GM18520 (cell line): Measurements from ENCODE around the gene ITCH.
"Not testable (repeated sequence)": the region's sequence is repeated elsewhere in the genome, so short reads cannot be mapped to it uniquely, and the experiment has no call there.

Experiments used
- ATAC-seq: cut with Tn5 transposase; IDR thresholded peaks from one replicate; pipeline ENCODE4 v1.9.1; 2021; ENCODE audit not compliant: unreplicated experiment

ITCH gene

DNA sequence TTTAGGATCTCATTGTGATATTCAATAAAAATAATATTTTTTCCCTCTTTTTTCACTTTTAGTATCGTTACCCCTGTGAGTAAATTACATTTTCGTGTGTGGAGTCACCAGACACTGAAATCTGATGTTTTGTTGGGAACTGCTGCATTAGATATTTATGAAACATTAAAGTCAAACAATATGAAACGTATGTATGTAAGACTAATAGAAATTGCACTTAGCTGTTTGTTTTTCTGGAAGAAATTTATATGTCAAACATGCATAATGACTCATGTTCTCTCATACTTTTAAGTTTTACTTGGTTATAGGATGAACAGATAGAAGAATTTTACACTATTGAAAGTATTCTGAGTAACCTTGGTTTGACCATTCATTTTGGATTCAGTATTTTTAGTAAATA, 49.4 kb downstream of the ITCH start:
- ATAC-seq = no peak

DNA sequence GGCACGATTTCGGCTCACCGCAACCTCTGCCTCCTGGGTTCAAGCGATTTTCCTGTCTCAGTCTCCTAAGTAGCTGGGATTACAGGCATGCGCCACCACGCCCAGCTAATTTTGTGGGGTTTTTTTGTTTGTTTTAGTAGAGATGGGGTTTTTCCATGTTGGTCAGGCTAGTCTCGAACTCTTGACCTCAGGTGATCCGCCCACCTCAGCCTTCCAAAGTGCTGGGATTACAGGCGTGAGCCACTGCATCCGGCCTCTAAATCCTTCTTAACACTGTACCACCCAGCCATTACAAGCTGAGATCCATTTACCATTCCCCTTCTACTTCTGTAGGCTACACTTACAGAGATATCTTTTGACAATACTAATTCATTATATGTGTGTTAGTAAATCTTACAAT, 51.5 kb downstream of the ITCH start:
- ATAC-seq = not testable (repeated sequence)

DNA sequence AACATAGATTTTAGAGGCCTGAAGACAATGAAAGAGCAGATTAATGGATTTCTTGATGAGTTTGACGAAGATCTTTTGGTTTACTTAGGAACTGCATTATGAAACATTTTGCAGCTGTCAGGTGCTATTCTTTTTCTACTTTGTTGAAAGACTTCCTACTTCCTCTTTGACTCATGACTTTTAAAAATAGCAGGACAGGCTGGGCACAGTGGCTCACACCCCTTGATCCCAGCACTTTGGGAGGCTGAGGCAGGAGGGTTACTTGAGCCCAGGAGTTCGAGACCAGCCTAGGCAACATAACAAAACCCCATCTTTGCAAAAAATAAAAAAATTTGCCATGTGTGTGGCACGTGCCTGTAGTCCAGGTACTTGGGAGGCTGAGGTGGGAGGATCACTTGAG, 52.0 kb downstream of the ITCH start:
- no peak for ATAC-seq

DNA sequence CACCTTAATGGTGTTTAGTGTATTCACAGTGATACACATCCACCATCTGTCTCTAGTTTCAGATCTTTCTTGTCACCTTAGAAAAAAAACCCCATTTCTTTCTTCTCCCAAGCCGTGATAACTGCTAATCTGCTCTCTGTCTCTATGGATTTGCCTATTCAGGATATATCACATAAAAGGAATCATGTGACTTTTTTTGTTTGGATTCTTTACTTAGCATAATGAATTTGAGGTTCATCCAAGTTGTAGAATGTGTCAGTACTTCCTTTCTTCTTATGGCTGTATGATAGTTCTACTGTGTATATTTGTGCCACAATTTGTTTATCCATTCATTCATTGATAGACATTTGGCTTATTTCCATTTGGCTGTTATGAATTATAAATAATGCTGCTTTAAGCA, 57.1 kb downstream of the ITCH start:
- no peak for ATAC-seq

DNA sequence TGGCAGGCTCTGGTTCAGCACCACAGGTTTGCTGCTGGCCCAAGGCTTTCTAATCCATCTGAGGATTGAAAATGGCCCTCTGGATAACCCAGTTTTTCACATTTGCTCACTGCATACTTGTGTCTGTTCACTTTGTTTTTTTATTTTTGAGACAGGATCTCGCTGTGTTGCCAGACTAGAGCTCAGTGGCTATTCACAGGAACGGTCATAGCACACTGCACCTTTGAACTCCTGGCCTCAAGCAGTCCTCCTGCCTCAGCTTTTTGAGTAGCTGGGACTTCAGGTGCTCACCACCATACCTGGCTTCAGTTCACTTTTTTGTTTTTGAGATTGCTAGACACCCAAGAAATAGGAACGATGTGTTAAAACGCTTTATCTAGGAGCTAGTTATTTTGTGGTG, 57.9 kb downstream of the ITCH start:
- ATAC-seq = no peak

DNA sequence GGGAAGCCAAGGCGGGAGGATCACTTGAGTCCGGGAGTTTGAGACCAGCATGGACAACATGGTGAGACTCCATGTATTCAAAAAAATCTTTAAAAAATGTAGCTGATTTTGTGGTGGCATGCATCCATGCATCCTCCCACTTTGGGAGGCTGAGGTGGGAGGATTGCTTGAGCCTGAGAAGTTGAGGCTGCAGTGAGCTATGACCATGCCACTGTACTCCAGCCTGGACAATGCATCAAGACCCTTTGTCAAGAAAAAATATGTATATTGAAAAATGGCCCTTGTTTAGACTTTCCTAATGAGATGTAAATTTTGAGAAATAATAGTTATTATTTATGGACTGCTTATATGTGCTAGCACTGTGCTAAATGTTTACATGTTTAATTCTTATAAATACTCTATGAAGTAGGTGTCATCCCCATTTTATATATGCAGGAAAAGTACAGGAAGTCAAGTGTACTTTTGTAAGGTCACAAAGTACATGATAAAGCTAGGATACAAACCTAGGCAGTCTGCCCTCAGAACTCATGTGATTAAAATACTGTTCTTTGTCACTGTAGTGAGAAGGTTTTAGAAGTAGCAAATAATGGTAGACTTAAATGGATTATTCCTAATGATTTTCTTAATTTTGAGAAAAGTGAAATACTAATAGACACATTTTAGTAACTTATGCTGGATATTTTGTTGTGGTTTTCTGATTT, 58.8 kb downstream of the ITCH start:
- no peak for ATAC-seq

DNA sequence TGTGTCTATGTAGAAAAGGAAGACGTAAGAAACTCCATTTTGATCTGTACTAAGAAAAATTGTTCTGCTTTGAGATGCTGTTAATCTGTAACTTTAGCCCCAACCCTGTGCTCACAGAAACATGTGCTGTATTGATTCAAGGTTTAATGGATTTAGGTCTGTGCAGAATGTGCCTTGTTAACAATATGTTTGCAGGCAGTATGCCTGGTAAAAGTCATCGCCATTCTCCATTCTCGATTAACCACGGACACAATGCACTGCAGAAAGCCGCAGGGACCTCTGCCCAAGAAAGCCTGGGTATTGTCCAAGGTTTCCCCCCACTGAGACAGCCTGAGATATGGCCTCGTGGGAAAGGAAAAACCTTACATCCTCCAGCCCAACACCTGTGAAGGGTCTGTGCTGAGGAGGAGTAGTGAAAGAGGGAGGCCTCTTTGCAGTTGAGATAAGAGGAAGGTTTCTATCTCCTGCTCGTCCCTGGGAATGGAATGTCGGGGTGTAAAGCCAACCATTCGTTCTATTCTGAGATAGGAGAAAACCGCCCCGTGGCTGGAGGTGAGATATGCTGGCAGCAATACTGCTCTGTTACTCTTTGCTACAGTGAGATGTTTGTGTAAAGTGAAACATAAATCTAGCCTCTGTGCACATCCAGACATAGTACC, 62.1 kb downstream of the ITCH start:
- ATAC-seq = not testable (repeated sequence)

DNA sequence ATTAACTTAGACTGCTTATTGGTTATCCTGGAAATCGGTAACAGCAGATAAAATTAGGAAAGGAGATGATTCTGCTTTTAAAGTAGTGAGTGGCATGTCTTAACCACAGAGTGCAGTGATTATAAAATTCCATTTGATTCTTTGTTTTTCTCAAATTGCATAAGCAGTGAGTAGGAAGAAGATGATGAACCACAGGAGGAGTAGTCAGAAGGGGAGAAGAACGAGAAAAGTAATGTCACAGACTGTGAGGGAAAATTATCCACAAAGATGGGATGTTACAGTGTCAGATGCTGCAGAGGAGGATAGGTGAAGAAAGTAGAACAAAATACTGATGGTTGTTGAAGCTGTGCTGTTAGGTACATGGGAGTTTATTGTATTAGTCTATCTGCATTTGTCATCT, 63.0 kb downstream of the ITCH start:
- no peak for ATAC-seq

DNA sequence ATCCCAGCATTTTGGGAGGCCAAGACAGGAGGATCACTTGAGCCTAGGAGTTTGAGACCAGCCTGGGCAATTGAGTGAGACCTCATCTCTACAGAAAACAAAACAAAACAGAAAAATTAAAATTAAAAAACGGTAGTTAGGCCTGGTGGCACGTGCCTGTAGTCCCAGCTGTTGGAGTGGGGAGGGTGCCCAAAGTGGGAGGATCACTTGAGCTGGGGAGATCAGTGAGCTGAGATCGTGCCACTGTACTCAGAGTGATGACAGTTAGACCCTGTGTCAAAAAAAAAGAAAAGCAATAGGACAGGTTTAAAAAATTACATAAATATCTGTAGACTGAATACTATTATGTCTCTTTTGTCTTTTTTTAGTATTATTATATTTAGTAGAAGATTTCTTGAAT, 64.3 kb downstream of the ITCH start:
- ATAC-seq = no peak

DNA sequence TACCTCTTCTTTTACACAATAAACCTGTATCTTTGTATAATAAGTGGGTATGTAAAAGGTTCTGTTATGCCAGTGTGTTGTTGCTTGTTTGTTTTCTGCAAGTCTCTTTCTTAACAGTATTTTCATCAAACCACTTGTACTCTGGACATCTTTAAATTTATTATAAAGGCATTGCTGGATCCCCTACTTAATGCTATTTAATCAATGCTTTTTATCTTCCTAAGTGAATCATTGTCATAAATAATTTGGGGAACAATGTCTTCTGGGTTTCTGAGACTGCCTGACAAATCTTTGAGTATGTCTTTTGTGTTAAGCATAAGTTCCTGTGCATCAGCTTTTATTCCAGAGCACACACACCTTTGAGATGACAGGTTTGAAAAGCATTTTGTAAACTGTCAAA, 64.7 kb downstream of the ITCH start:
- no peak for ATAC-seq

DNA sequence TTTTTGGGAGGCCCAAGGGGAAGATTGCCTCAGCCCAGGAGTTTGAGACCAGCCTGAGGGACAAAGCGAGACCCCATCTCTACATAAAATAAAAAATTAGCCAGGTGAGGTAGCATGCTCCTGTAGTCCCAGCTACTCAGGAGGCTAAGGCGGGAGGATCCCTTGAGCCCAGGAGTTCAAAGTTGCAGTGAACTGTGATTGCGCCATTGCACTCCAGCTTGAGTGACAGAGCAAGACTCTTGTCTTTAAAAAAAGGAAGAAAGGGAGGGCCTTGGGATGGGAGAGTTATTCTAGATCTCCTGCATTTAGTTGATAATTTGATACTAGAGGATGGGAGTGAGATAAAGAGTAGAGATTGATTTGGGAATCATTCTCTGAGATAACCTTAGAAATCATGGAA, 68.1 kb downstream of the ITCH start:
- no peak for ATAC-seq

DNA sequence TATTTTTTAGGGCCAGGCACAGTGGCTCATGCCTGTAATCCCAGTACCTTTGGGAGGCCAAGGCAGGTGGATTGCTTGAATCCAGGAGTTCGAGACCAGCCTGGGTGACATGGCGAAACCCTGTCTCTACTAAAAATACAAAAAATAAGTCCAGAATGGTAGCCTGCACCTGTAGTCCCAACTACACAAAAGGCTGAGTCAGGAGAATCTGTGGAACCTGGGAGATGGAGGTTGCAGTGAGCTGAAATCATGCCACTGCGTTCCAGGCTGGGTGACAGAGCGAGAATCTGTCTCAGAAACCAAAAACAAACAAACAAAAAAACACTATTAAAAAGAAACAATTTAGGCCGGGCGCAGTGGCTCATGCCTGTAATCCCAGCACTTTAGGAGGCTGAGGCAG, 69.6 kb downstream of the ITCH start:
- ATAC-seq = not testable (repeated sequence)

DNA sequence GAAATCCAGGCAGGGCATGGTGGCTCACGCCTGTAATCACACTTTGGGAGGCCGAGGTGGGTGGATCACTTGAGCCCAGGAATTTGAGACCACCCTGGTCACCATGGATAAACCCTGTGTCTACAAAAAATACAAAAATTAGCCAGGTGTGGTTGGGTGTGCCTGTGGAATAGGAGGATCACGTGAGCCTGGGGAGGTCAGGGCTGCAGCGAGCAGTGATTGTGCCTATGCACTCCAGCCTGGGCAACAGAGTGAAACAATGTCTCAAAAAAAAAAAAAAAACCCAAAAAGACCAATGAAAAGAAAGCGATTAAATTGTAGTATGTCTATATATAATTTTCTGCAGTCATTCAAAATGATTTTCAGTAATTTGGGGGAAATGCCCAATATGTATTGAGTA, 70.3 kb downstream of the ITCH start:
- no peak for ATAC-seq

DNA sequence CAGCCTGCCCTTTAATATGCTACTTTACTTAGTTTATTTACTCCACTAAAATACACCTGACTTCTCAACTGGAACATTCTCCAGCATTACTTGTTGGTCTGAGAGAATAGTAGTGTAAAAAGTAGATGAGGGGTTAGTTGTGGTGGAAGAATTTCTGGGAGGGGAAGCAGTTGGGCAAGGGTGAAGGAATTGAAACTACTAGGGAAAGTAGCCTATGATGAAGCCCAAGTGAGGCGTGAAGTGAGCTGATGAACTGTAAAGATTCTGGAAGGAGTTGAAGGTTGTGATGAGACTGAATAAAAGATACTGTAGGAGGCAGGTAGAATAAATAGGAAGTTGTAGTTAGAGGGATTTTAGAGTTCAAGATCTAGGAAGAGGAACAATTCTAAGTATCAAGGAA, 72.5 kb downstream of the ITCH start:
- no peak for ATAC-seq

DNA sequence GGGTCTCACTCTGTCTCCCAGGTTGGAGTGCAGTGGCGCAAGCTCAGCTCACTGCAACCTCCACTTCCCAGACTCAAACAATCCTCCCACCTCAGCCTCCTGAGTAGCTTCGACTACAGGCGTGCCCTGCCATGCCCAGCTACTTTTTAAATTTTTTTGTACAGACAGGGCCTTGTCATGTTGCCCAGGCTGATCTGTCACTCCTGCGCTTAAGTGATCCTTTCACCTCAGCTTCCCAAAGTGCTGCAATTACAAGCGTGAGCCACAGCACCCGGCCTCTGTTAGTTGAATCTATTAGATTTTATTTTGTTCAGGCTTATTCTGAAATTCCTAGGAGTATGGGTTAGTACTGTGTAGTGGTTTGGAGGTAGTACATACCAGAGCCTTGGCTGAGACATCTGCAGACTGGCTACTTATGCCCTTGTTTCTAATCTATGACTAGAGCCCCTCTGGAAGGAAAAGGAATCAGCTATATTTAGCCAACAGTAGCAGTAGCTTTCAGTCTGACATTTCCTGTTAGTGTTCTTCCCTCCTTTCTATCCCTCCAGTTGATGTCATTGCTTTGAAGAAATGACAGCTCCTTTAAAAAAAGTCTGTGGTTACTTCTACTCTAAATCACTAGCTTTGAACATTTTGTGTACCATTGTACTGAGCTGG, 74.4 kb downstream of the ITCH start:
- ATAC-seq = no peak

DNA sequence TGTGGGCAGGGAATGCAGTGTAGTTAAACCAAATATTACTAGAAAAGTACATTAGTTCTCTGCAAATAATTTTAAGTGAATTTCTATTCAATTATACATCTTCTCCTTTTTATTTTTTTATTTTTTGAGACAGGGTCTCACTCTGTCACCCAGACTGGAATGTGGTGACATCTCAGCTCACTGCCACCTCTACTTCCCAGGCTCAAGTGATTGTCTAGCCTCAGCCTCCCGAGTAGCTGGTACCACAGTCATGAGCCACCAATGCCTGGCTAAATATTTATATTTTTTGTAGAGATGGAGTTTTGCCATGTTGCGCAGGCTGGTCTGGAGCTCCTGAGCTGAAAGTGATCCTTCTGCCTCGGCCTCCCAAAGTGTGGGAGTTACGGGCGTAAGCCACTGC, 76.1 kb downstream of the ITCH start:
- no peak for ATAC-seq

DNA sequence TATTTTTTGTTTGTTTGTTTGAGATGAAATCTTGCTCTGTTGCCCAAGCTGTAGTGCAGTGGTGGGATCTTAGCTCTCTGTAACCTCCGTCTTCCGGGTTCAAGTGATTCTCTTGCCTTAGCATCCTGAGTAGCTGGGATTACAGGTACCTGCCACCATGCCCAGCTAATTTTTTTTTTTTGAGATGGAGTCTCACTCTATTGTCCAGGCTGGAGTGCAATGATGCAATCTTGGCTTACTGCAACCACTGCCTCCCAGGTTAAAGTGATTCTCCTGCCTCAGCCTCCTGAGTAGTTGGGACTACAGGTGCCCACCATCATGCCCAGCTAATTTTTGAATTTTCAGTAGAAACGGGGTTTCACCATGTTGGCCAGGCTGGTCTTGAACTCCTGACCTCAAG, 78.3 kb downstream of the ITCH start:
- not testable (repeated sequence) for ATAC-seq

DNA sequence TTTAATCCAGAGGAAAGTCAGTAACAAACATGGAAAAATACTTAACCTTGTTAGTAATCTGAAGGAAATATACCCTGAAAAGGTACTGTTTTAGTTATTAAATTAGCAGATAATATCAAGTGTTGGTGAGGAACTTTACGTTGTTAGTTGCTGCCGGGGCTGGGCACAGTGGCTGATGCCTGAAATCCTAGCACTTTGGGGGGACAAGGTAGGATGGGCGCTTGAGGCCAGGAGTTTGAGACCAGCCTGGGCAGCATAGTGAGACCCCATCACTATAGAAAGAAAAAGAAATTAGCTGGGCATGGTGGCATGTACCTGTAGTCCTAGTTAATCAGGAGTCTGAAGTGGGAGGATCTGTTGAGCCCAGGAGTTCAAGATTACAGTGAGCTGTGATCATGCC, 80.5 kb downstream of the ITCH start:
- ATAC-seq = no peak

DNA sequence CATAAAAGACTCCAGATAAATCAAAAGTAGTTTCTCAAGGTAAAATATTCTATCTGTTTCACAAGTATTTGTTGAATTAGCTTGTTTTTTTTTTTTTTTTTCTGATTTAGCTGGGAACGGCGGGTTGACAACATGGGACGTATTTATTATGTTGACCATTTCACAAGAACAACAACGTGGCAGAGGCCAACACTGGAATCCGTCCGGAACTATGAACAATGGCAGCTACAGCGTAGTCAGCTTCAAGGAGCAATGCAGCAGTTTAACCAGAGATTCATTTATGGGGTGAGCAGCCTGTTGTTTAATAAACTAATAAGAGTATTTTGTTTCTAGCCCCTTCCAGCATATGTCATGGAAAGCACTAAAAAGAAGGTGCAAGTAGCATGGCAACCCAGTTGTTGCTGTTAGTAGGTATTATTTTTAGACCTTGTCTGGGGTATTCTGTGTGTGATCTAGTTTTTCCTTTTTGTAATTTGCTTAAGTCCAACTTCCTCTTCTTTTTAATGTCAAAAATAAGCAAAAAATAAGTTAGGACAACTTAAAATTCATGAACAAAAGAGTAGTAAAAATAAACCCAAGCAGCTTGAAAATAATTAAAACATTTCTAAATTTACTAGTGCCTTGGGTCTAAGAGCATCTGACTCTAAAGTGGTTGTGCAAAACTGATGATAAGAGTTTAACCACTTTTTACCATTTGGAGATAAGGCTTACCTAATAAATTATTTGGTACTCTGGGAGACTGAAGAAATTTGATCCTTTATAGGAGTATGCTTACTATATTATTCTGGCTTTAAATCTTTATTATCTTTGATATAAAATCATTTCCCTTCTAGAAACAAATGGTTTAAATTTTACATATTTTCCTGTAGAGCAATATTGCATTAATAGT, 82.3 kb downstream of the ITCH start:
- no peak for ATAC-seq

DNA sequence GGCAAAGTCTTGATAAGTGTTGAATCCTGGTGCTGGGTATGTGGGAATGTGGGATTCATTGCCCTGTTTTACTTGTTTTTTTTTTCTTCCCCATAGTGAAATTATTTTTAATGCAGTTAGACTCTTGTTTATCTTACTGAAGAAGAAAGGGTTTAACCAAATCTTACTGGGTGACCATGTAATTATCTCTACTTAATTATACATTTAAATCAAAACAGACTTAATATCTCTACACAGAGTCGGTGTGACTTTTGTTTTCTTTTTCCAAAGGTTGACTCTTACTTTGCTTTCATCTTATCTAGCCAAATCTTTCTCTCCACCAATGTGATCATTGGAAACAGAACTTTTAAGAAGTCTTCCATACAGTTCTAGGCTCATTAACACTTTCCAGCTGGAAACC, 85.4 kb downstream of the ITCH start:
- no peak for ATAC-seq
